ENCODE measurements around the gene MTA1. TPM values are rescaled to one million over a fixed set of nuclear protein-coding genes. Genes with fewer than 3 reads are reported as not detected.

Gene MTA1
- total RNA-seq, 1 donor from 2014 or later, result 129 TPM

- intact Hi-C loops (cut with micrococcal nuclease), result no loop called here
These were observed 3.3 kb downstream of the MTA1 start for GRCh38 chr14:105422695-105423487.

DNA sequence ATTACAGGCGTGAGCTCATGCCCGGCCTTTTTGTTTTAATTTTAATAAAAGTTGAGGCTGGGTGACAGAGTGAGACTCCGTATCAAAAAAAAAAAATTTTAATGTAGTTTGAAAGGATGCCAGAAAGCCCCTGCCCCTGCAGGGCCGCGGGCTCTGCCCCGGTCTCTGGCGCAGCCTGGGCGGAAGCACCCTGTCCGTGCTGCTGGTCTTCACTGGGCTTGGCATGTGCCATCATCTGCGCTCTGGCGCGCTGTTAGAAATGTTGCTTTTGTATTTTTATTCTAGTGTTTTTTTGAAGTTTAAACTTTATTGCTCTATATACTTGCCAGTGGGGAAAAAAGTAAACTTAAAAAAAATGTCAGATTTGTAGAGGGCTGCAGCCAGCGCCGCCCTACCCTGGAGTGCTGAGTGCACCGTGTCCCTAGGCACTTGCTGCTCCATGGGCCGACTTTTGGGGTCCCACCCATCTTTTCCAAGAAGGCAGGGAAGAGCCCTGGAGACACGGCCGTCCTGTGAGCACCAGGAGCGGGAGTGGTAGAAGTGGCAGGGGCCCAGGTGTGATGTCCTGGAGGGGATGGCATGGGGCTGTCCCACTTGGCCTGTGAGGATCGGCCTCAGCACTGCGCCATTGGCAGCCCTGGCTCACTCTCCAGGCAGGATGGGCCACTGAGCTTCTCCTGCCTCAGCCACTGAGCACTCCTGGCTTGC lies 4.0 kb downstream of the MTA1 start:
- intact Hi-C loops (cut with micrococcal nuclease), result no loop called here

DNA sequence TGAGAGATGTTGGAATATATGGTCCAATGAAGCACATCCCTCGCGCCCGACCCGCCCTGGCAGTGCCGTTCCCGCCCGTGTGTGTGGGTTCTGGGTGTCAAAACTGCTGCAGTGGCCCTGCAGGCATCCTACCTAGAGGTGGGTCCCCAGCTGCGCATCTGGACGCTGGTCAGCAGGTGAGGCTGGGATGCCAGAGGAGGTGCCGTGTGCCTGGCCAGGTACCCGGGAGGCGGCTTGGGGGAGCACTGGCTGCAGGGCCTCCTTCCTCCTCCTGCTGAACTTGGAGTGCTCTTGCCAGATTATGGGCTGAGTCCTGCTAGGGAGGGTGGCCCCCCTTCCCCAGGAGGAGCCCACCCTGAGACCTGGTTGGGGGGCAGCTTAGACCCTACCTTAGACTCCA lies 5.2 kb downstream of the MTA1 start:
- intact Hi-C loops (cut with micrococcal nuclease), result no loop called here

DNA sequence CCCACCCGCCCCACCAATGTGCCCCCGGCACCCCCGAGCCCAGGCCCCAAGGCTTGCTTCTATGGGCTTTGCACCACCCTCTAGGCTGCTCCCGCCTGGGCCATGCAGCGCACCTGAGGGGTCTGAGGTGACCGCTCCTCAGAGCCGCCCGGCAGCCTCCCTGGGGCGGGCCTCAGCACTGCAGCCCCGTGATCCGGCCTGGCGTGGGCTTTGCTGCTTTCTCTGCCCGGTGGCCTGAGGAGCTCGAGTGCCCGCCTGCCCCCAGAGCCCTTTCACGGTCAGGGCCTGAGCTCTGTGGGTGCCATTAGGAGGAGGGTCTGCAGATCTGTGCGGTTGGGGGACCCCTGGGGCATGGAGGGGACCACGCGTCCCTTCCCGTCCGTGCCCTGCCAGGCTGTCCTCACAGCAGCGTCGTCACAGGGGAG lies 6.2 kb downstream of the MTA1 start:
- intact Hi-C loops (cut with micrococcal nuclease), result no loop called here

DNA sequence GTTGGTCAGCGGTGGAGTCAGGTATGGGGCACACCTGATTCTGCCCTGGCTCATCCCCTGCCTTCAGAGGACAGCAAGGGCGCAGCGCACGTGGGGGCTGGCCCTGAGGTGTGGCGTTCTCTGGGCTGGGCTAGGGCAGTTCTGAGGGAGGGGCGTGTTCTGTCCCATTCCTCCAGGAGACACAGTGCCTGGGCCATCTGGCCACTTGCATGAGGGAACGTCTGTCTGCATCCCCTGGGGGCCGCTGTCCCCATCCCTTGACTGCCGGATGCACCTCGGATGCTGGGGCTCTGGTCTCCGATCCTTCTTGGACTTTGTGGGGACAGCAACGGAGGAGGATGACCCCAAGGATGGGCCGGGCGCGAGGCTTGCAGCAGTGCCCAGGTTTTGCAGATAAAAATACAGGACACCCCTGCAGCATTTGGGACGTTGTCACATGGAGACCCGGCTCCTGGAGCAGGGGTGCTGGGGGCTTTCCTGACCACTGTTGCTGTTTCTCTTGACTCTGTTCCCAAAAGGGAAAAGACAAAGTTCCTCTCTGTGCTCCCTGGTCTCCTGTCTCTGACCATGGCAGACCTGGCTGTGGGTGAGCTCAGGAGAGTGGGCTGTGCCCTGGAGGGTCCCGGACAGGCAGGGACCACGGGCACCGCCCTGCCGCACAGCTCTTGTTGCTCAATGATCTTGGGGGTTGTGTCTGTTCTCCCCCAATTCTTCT lies 6.9 kb downstream of the MTA1 start:
- intact Hi-C loops (cut with micrococcal nuclease), result no loop called here

- intact Hi-C loops (cut with micrococcal nuclease), result no loop called here
These were observed 7.8 kb downstream of the MTA1 start for GRCh38 chr14:105427412-105427811.

GRCh38 chr14:105427936-105428485 lies 8.4 kb downstream of the MTA1 start:
- intact Hi-C loops (cut with micrococcal nuclease), result no loop called here

DNA sequence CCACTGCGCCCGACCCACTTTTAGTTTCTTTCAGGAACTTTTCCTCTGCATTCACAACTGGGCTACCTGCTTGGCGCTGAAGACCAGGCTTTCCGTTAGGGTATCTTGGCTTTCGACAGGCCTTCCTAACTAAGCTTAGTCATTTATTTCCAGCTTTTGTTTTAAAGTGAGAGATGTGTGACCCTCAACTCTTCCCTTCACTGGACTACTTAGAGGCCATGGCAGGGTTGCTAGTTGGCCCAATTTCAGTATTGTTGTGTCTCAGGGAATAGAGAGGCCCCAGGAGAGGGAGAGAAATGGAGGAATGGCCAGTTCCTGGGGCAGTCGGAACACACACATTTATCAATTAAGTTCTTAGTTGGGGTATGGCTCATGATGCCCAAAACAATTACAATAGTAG lies 10.4 kb downstream of the MTA1 start:
- intact Hi-C loops (cut with micrococcal nuclease), result no loop called here

DNA sequence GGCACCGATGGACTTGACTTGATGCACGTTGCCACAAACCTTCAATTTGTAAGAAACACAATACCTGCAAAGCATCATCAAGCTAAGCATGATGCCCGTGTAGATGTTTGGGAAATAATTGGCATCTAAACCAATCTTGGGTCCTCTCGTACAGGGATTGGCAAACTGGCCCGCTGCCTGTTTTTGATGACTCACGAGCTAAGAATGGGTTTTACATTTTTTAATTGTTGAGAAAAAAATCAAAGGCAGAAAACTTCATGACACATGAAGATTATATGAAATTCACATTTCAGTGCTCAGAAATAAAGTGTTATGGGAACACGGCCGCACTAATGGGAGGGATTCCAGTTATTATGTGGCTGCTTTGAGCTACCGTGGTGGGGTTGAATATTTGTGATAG lies 10.9 kb downstream of the MTA1 start:
- intact Hi-C loops (cut with micrococcal nuclease), result no loop called here

- intact Hi-C loops (cut with micrococcal nuclease), result no loop called here
These were observed 11.6 kb downstream of the MTA1 start for GRCh38 chr14:105431256-105431655.

- intact Hi-C loops (cut with micrococcal nuclease), result no loop called here
These were observed 13.0 kb downstream of the MTA1 start for GRCh38 chr14:105432657-105433056.

DNA sequence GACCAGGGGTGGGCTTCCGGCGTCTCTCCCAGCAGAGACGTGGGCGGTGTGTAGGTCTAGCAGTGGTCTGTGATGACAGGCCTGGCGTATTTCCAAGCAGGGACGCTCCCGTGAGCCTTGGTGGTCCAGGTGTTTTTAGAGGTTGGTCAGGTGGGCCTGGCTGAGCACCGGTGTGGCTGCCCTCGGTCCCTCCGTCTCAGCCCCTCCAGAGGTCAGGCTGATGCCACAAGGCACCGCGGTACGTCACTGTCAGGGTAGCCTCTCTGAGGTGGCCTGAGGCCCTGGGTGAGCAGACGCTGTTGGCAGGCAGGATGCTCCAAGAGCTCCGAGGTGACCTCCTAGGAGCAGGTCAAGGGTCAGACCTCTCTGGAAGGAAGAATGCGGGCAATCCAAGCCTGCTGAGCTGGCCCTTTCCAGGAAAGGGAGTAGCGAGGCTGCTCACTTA lies 13.6 kb downstream of the MTA1 start:
- intact Hi-C loops (cut with micrococcal nuclease), result no loop called here

- intact Hi-C loops (cut with micrococcal nuclease), result no loop called here
These were observed 16.8 kb downstream of the MTA1 start for GRCh38 chr14:105436402-105436801.

DNA sequence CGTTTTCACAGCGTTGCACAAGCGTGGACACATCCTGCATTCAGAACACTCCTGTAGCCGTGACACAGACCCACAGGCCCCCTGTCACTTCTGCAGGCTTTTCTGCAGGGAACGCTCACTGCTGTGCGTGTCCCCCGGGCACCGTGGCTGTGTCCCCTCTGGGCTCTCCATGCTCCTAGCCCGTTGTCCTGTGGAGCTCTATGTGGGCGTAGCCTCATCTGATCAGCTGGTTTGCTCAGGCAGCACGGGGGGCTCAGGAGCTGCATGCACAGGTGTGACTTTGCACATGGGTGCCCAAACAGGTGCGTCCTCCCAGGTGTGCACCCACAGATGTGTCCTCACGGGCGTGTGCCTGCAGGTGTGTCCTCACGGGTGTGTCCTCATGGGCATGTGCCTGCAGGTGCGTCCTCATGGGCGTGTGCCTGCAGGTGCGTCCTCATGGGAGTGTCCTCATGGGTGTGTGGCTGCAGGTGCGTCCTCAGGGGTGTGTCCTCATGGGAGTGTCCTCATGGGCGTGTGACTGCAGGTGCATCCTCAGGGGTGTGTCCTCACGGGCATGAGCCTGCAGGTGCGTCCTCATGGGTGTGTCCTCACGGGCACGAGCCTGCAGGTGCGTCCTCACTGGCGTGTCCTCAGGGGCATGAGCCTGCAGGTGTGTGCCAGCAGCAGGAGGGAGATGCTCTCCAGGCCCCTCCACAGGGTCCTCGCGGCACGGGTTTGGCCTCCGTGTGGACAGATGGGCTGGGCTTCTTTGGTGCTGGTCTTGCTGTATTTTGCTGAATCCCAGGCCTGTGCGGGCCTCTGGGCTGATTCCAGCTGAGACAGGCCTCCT lies 17.5 kb downstream of the MTA1 start:
- intact Hi-C loops (cut with micrococcal nuclease), result no loop called here

- intact Hi-C loops (cut with micrococcal nuclease), result no loop called here
These were observed 18.3 kb downstream of the MTA1 start for GRCh38 chr14:105437723-105438500.

DNA sequence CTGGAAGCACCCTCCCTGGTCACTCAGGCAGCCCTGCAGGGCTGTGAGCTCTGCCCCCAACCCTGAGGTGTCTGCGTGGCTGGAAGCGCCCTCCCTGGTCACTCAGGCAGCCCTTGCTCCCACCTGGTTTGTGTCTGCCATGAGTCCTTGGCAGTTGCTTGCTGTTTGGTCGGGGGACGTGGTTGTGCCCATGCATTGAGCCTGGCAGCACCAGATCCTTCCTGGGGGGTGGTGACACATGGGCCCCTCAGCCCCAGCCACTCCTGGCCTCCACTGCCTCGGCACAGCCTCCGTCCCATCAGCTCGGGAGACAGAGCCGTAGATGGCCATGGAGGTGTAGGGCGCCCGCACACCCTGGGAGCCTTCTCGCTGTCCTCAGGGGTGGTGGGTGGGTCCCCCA lies 19.6 kb downstream of the MTA1 start:
- intact Hi-C loops (cut with micrococcal nuclease), result no loop called here

GRCh38 chr14:105439710-105440553 lies 20.3 kb downstream of the MTA1 start:
- intact Hi-C loops (cut with micrococcal nuclease), result no loop called here

- intact Hi-C loops (cut with micrococcal nuclease), result no loop called here
These were observed 20.9 kb downstream of the MTA1 start for GRCh38 chr14:105440554-105440900.

DNA sequence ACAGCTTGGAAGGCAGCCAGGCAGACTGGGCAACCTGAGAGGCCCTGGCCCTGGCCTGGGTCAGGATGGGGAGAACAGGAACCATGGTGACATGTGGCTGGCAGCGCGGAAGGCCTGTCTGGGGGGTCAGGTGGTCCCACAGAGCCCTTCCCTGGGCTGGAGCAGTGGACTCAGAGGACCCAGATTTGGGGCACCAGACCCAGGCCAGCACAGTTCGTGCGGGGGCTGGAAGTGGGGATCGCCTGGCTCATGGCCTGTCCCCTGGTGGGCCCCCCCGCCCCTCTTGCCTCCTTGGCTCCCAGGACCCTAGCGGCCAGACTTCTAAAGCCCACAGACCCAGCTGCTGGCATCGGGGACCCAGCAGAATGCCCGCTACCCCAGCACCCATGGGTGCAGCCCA lies 21.4 kb downstream of the MTA1 start:
- intact Hi-C loops (cut with micrococcal nuclease), result no loop called here

Data from T-helper 2 cell treated with Interferon-gamma antibody and Interleukin-4, amounts not matched to agents 100 ng/mL and 5 ng/mL, for 36 hours (primary cell).